GM21423 (cell line): ENCODE measurements around the gene RPGR.

Experiments
- ATAC-seq: cut with Tn5 transposase; IDR thresholded peaks from one replicate; pipeline ENCODE4 v1.9.1; 2021; ENCODE audit warnings: mild to moderate bottlenecking, moderate library complexity; ENCODE audit not compliant: unreplicated experiment

The RPGR gene, protein sequence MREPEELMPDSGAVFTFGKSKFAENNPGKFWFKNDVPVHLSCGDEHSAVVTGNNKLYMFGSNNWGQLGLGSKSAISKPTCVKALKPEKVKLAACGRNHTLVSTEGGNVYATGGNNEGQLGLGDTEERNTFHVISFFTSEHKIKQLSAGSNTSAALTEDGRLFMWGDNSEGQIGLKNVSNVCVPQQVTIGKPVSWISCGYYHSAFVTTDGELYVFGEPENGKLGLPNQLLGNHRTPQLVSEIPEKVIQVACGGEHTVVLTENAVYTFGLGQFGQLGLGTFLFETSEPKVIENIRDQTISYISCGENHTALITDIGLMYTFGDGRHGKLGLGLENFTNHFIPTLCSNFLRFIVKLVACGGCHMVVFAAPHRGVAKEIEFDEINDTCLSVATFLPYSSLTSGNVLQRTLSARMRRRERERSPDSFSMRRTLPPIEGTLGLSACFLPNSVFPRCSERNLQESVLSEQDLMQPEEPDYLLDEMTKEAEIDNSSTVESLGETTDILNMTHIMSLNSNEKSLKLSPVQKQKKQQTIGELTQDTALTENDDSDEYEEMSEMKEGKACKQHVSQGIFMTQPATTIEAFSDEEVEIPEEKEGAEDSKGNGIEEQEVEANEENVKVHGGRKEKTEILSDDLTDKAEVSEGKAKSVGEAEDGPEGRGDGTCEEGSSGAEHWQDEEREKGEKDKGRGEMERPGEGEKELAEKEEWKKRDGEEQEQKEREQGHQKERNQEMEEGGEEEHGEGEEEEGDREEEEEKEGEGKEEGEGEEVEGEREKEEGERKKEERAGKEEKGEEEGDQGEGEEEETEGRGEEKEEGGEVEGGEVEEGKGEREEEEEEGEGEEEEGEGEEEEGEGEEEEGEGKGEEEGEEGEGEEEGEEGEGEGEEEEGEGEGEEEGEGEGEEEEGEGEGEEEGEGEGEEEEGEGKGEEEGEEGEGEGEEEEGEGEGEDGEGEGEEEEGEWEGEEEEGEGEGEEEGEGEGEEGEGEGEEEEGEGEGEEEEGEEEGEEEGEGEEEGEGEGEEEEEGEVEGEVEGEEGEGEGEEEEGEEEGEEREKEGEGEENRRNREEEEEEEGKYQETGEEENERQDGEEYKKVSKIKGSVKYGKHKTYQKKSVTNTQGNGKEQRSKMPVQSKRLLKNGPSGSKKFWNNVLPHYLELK

DNA sequence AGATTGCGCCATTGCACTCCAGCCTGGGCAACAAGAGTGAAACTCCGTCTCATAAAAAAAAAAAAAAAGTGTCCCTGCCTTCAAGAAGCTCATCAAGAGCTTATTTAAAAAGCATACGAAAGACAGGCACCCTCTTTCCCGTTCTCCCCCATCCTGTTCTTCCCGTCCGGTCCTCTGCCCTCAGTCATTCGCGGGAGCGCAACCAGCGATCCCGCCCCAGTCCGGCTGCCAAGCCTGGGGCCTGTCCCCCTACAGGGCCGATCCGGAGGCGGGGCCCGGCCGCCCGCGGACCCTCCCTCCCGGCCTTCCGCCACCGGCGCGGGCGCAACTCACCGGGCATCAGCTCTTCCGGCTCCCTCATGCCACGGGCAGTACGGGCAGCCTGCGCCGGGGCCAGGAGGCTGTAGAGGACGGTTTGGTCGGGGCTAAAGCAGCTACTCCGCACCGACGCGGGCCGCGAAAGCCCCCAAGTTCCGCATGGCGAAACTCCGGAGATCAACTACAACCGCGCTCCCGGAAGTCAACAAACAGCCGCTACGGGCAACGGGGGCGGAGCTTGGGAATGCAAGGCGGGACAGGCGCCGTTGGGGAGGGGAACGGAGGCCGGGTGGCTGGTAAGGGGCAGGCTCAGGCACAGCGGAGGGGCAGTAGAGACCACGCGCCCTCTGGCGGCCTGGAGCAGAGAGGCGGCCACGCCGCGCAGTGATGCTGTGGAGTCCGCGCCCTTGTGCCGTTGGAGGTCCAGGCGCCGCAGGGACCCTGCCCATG lies at the start of gene RPGR:
Gene RPGR, minus strand, starts transcription at position 503 of the 768 bp plus-strand sequence. Its CDS starts 142 bp downstream, at position 361.
- ATAC-seq = peak; percentile 97

DNA sequence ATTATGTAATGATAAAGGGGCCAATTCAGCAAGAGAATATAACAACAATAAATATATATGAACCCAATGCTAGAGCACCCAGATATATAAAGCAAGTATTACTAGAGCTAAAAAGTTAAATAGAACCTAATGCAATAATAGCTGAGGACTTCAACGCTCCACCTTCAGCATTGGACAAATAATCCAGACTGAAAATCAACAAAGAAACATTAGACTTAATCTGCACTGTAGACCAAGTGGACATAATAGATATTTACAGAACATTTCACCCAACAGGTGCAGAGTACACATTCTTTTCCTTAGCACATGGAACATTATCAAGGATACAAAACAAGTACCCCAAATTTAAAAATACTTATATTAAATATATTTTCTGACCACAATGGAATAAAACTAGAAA lies 49.4 kb upstream of the RPGR start:
- ATAC-seq = no peak

DNA sequence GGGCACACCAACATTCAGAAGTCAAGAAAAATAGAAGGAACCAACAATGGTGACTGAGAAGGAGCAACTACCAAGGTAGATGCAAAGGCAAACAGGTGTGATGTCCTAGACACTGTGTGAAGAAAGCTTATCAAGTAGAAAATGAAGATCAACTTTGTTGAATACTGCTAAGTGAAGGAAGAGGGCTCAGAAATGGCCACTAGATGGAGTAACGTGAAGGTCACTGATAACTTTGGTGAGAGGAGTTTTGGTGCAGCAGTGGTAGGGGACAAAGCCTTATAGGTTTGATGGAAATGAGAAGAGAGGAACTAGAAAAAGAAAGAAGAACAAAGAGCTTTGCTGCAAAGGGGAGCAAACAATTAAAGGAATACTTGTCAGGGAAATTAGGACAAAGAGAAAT lies 48.6 kb upstream of the RPGR start:
- ATAC-seq = no peak

DNA sequence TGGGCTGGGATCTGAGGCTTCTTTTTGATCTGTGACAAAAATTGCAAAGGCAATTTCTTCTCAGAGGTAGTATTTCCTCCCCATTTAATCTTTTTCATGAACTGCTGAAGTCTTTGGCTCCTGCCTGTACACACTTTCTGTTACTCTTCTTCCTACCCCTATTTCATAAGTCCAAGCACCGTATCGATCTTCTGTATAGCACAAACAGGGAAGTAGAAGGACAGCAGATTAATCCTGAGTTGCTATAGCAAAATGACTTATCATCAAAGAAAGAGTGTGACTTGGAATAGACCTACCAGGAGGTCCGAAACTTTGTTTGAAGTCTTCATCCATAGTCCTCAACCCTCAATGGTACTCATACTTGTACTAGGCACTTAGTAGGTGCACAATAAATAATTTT lies 47.1 kb upstream of the RPGR start:
- no peak for ATAC-seq

DNA sequence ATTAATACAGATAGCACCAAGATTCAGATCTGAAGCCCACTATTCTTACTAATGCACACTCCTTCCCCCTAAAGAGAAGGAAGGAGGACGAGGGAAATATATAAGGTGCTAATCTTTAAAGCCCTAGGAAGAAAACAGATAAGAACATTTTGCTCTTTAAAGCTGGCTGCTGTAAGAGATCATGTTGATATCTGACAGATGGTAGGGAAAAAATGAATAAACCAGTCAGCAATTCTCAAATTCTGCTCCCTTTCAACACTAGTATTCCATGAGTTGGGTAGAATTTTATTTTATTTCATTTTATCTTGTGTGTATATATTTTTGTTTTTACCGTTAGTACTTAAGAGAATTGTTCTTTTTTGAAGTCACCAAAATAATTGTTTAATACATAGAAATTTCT lies 44.3 kb upstream of the RPGR start:
- no peak for ATAC-seq

DNA sequence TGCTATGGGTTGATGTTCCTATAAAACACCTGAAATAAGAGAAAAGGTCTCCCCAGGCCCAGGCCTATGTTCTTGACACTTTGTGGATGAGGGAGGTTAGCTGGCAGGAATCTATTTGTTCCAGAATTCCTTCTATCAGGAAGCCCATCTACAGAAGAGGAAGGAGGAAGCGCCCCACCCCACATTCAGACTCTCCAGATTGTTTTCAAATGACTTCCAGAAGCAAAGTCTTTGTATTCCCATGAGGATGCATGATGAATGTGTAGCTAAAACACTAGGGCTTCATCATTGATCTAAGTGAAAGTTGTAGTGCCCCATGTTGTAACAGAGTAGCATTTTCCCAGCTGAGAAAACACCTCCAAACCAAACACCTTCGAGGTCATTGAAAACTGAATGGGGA lies 41.5 kb upstream of the RPGR start:
- ATAC-seq = no peak

DNA sequence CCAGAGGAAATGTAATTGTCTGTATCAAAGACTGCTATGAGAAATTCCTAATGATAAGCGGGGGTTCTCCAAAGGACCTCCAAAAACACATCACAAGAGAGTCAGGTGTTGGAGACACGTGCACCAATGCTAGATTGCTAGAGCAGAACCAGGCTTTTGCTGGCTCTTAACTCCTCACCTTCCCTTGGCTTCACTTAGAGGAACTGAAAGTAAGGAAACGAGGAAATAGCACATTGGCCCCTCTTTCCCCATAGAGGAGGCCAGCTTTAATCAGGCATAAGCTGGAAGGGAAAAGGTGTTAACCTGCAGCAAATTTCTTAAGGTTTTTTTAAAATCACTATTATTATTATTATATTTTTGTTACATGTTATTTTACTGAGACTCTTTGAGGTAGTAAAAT lies 38.6 kb upstream of the RPGR start:
- ATAC-seq = no peak

DNA sequence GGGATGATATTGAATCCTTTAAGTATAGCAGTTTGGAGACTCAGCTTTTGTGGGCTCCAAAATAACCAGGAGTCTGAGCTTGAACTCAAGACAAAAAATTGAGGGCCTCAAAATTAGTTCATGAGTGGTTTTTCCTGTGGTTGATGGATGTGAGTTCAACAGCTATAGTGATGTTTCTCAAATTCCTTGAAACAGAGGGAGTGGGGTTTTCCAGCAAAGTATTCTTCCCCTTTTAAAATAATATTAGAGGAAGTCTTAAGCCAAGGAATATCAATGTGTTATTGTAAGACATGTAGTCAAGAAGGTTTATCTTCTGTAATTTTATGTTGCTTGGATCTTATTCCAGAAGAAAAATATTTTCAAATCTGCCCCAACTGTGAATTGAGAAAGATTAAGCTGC lies 35.7 kb upstream of the RPGR start:
- ATAC-seq = no peak

DNA sequence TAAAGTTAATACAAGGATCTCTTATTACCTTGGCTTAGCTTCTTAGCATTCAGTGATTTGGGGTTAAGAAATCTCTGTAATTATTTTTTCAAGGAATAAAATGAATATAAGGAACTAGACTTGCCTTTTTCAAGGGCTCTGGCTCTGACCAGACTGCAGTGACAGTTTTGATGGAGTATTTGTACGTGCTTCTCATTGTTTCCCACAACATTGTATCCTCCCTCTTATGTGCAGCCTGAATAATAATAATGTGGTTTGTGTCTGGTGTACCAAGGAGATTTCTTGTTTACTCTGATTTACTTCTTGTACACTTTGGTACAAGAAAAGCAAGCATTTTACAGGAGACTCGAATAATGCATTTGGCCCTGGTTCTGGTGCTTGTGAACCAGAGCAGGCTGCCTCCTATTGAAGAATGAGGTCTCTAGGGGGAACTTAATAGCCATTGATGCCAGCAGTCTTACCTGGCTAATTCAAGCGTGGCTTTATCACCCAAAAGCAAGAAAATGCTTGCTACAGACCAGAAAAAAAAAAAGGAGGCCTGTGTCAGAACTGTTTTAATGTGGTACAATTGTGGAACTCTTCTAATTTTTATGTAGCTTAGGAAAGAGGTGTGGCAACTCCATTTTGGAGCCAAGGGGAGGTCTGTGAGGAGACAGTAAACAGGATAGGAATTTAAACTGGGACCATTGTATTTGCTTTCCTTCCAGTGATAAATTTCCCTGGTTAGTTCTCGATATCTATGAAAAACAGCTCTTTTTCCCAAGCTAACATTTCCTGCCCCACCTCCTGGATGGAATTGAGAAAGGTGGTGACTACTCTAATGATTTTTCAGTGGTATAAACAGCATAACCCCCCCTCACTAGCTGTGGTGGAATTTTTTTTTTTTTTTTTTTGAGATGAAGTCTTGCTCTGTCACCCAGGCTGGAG lies 30.7 kb upstream of the RPGR start:
- no peak for ATAC-seq

DNA sequence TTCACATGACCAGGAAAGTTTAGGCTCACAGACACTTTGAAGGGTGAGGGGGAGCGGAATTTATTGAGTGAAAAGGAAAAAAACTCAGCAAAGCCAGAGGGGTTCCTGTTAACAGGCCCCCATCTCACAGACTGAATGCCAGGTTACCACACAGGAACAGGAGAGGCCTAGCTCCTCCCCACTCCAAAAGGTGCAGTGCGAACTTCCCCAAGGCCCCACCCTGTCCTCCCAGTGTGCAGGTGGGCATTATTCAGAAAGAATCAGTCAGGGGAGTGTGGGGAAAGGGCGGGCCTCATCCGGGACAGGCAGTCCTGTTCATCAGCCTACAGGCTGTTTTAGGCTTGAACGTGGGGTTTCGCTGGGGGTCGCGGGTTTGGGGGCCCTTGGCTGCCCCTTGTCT lies 29.1 kb upstream of the RPGR start:
- ATAC-seq = no peak

DNA sequence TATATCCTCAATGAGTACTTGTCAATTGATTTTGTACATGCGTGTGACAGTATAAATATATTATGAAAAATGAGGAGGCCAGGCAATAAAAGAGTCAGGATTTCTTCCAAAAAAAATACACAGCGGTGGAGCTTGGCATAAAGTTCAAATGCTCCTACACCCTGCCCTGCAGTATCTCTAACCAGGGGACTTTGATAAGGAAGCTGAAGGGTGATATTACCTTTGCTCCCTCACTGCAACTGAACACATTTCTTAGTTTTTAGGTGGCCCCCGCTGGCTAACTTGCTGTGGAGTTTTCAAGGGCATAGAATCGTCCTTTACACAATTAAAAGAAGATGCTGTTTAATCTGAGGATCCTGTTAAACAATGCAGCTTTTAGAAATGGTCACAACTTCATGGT lies 25.1 kb upstream of the RPGR start, which contains the start of gene OTC:
Gene OTC, plus strand, starts transcription at position 243 of the 400 bp plus-strand sequence. Its CDS starts 93 bp downstream, at position 336.
- no peak for ATAC-seq

DNA sequence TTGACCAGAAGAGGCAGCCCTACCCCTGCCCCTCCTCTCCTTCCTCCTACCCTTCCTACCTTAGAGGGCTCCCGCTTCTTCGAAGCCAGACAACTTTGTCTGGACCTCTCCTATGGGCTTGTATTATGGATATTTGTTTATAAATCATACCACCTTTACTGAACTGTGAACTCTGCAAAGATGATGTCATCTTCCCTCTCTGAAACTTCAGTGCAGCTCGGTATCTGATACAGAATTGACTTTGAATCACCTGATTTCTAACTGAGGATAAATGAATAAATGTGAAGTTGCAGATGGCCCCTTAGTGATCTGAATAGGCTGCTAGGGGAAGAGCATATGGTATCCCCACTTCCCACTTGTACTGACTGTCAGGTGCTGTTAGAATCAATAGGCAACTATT lies 24.0 kb upstream of the RPGR start:
- ATAC-seq = no peak

DNA sequence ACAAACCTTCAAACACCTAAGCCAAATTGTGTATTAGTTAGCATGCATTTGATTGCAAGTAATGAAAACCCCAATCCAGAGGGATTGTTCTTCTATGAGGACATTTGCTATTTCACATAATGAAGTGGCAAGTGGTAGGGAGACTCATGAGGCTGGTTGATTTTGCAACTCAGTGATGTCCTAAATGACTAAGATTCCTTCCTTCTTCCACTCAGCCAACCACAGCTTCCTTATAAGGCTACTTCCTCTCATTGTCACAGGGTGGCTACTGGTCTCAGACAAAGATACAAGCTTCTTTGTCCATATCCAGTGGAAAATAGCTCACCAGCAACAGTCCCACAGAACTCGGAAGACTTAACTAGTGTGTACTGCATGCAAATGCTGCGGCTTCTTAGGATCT lies 19.8 kb upstream of the RPGR start:
- ATAC-seq = no peak

DNA sequence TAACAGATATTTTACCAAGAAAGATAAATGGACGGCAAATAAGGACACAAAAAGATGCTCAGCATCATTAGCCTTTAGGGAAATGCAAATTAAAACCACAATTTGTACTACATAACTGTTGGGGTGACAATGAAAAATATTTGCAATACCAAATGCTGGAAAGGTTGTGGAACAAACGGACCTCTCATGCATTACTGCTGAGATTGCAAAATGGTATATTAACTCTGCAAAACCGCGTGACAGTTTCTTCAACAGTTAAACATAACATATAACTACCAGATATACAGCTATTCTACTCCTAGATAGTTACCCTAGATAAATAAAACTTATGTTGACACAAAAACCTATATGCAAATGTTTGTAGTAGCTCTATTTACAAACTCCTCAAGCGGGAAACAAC lies 18.8 kb upstream of the RPGR start:
- ATAC-seq = no peak

DNA sequence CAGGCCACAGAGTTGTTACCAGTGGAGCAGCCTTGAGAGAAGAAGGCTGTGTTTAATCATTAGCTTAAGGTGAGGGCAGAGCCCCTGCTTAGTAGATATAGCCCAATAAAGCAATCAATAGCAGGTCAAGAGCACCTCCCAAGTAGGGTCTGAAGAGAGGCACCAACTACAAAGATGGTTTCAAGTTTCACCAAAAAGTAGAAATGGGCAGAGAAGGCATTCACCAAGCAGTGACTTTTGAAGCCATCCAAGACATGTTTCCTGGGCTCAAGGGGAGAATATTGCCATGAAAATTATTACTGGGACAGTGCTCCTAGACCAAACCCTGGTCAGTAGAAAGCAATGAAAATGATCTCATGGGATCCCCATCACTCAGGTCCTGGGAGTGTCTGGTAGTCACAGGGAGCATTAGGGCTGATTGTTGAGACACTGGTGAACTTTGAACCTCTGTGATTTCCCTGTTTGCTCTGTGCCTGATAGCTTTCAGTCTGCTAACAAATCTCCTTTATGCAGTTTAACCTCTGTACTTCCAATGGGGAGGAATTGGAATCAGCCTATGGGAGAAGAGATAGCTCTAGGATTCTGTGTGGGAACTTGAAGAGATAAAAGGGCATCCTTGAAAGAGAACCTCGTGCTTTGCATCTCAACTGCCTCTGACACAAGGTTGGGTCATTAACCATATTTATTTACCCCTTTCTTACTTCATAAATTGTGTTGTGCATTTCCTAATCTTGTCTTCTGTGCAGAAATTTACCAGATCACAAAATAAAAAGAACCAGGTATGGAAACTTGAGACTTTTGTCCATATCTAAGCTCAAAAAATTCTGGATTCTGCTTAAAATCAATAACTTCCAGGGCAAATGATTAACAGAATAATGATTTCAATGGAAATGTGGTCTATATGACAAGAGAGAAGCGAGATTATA lies 15.8 kb upstream of the RPGR start:
- ATAC-seq = no peak

DNA sequence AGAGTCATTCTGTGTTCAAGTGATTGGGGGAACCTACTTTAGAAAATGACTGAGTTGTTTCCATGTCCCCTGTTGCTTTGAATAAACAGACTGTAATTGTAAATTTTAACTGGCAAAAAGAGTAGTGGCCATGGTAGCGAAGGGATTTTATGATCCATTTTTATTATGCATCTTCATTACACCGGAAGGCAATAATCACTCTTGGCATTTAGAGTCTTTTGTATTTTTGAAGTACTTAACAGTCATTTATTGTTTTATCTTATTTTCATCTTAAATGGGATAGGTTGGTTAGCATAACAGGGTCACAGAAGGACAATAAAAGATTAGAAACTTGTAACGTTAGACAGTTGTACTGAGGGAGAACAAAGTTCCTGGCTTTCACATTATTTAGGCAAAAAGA lies 14.1 kb upstream of the RPGR start:
- no peak for ATAC-seq

DNA sequence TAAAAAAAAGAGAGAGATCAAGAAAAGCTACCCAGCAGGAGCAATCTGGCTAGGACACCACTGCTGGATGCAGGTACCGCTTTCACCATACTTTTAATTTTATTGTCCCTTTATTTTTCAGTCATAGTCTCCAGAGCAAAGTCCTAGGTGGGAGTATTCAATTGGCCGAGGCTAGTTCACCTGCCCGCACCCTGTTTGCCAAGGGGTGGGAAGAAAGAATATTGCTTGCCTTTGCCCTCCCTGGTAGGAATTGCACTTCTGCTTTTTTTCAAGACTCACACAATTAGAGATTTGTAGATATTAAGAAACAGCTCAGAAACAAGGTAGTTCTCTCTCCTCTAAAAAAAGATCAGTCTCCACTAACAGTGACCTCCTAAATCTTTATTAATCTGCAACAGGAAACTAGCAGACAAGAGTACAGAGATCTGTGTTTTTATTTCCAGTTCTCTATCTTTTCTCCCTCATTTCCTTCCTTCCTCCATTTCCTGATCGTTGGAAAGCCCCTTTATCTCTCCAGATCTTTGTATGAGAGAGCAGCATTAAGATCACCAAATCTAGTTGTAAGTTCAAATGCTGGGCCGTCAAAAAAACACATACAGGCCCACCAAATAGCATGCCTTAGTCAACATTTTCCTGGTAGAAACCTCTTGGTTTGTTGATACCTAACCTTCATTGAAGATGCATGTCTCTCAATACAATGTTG lies 9.4 kb upstream of the RPGR start:
- ATAC-seq = no peak

DNA sequence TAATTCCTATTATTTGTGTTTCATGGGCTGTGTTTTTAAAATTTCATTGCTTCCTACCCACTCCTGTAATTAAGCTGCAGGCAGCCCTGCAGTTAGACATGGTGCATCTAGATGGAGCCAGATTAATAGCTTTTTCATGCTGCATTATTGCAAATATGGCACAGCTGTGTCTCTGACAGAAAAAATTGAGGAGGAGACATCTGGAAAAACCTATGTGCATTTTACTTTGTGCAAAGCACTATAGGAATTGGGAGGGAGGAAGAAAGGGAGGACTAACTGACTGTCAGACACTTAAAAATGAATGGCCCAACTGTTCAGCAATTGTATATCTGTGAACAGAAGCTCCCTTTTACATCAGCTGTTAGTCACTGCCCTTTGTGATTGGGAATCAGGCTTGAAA lies 8.1 kb upstream of the RPGR start:
- no peak for ATAC-seq
